ENCODE results near the gene PPEF1. TPM values are rescaled to one million over a fixed set of nuclear protein-coding genes. Genes with fewer than 3 reads are reported as not detected.

Gene PPEF1
- total RNA-seq, 1 experiment from 2014 or later: 0.54 TPM

GRCh38 chrX:18799911-18800310 lies 92.5 kb downstream of the PPEF1 start:
- Histone ChIP-seq H3K4me3 (ENCODE audit: low read depth, low read length) (no peak overlapping the region), H3K36me3 (ENCODE audit: control insufficient read depth, insufficient read depth, low read length) (no peaks in the 10 kb centered on the region), H3K9me3 (no peaks in the 10 kb centered on the region), H3K4me1 (no peaks in the 10 kb centered on the region), H3K27me3 (replicated peaks; ENCODE audit: control insufficient read depth, insufficient read depth, low read length) (no peaks in the 10 kb centered on the region)
- Mint-ChIP-seq H3K36me3 (ENCODE audit: insufficient read depth, unreplicated experiment) (no peaks in the 10 kb centered on the region), H3K27ac (ENCODE audit: unreplicated experiment) (no peak overlapping the region), H3K27me3 (ENCODE audit: insufficient read depth, unreplicated experiment) (no peaks in the 10 kb centered on the region), H3K4me3 (ENCODE audit: unreplicated experiment) (no peak overlapping the region), H3K9me3 (ENCODE audit: unreplicated experiment) (no peaks in the 10 kb centered on the region), H3K4me1 (ENCODE audit: low read depth, unreplicated experiment) (no peaks in the 10 kb centered on the region)
- DNase-seq: no peak
- ChIA-PET POLR2A (no interaction called here), CTCF (no interaction called here)
- no TSS peak for BruUV-seq (replicated peaks)
- intact Hi-C loops (cut with micrococcal nuclease; ENCODE audit: unreplicated experiment): loop anchor here (2.0 kb wide), 1 partner anchor 83 kb away; no protein-coding TSS in a partner anchor
- no peak for TF ChIP-seq CTCF (IDR thresholded peaks at IDR 0.05; ENCODE audit: insufficient read depth in 1 of 2, low read depth in 1 of 2, low read length in 1 of 2, severe bottlenecking in 1 of 2, unreplicated experiment in 1 of 2)

- DNase-seq: no peak
- POLR2A ChIA-PET: no interaction called here
- H3K27ac Mint-ChIP-seq (ENCODE audit: unreplicated experiment): no peak overlapping the region
- Histone ChIP-seq H3K4me1 (no peaks in the 10 kb centered on the region), H3K36me3 (ENCODE audit: control insufficient read depth, insufficient read depth, low read length) (no peaks in the 10 kb centered on the region), H3K9me3 (no peaks in the 10 kb centered on the region), H3K27me3 (replicated peaks; ENCODE audit: control insufficient read depth, insufficient read depth, low read length) (no peaks in the 10 kb centered on the region), H3K4me3 (ENCODE audit: low read depth, low read length) (no peak overlapping the region)
- no TSS peak for BruUV-seq (replicated peaks)
- no peaks in the 10 kb centered on the region for H3K9me3 Mint-ChIP-seq (ENCODE audit: unreplicated experiment)
- H3K4me3 Mint-ChIP-seq (ENCODE audit: unreplicated experiment): no peak overlapping the region
- intact Hi-C loops (cut with micrococcal nuclease; ENCODE audit: unreplicated experiment): no loop called here
- TF ChIP-seq CTCF (IDR thresholded peaks at IDR 0.05; ENCODE audit: insufficient read depth in 1 of 2, low read depth in 1 of 2, low read length in 1 of 2, severe bottlenecking in 1 of 2, unreplicated experiment in 1 of 2): no peak
- CTCF ChIA-PET: no interaction called here
- no peaks in the 10 kb centered on the region for H3K27me3 Mint-ChIP-seq (ENCODE audit: insufficient read depth, unreplicated experiment)
- no peaks in the 10 kb centered on the region for H3K36me3 Mint-ChIP-seq (ENCODE audit: insufficient read depth, unreplicated experiment)
- H3K4me1 Mint-ChIP-seq (ENCODE audit: low read depth, unreplicated experiment): no peaks in the 10 kb centered on the region
Observed at GRCh38 chrX:18809641-18810040, 102.2 kb downstream of the PPEF1 start.

GRCh38 chrX:18810416-18810815 lies 103.0 kb downstream of the PPEF1 start:
- no peak for DNase-seq
- Mint-ChIP-seq H3K27ac (ENCODE audit: unreplicated experiment) (no peak overlapping the region), H3K9me3 (ENCODE audit: unreplicated experiment) (no peaks in the 10 kb centered on the region), H3K4me1 (ENCODE audit: low read depth, unreplicated experiment) (no peaks in the 10 kb centered on the region), H3K4me3 (ENCODE audit: unreplicated experiment) (no peak overlapping the region), H3K36me3 (ENCODE audit: insufficient read depth, unreplicated experiment) (no peaks in the 10 kb centered on the region), H3K27me3 (ENCODE audit: insufficient read depth, unreplicated experiment) (no peaks in the 10 kb centered on the region)
- Histone ChIP-seq H3K4me1 (no peaks in the 10 kb centered on the region), H3K27me3 (replicated peaks; ENCODE audit: control insufficient read depth, insufficient read depth, low read length) (no peaks in the 10 kb centered on the region), H3K36me3 (ENCODE audit: control insufficient read depth, insufficient read depth, low read length) (no peaks in the 10 kb centered on the region), H3K4me3 (ENCODE audit: low read depth, low read length) (no peak overlapping the region), H3K9me3 (no peaks in the 10 kb centered on the region)
- intact Hi-C loops (cut with micrococcal nuclease; ENCODE audit: unreplicated experiment): no loop called here
- no peak for TF ChIP-seq CTCF (IDR thresholded peaks at IDR 0.05; ENCODE audit: insufficient read depth in 1 of 2, low read depth in 1 of 2, low read length in 1 of 2, severe bottlenecking in 1 of 2, unreplicated experiment in 1 of 2)
- no TSS peak for BruUV-seq (replicated peaks)
- POLR2A ChIA-PET: interaction anchor here (0.6 kb wide), 1 partner anchor 11 kb away, joined by 3 read pairs; no protein-coding TSS in a partner anchor
- CTCF ChIA-PET: no interaction called here
